GM12873 (cell line): ENCODE data around the gene PRSS3.

Experiments
- TF ChIP-seq, protein P1 (sequence below): IDR thresholded peaks from 2 replicates; pipeline ENCODE4 v1.5.1; 2012; ENCODE audit warnings: low read depth, mild to moderate bottlenecking, moderate library complexity, low read length, control low read depth; ENCODE audit not compliant: insufficient read depth; ENCODE audit errors: missing control alignments

PRSS3 gene

DNA sequence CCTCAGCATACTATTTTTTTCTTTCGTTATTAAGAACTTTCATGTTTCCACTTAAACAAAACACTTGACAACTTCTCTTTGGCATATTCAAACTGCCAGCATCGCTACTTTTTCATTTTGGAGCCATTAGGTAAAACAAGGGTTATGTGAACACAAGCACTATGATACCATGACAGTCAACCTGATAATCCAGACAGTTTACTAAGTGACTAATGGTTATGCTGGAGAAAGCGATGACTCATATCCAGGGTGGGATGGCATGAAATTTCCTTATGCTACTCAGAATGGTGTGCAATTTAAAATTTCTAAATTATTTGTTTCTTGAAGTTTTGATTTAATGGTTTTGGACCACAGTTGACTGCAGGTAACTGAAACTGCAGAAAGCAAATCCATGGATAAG is 29.9 kb upstream of the PRSS3 start:
- TF ChIP-seq, protein P1, sequence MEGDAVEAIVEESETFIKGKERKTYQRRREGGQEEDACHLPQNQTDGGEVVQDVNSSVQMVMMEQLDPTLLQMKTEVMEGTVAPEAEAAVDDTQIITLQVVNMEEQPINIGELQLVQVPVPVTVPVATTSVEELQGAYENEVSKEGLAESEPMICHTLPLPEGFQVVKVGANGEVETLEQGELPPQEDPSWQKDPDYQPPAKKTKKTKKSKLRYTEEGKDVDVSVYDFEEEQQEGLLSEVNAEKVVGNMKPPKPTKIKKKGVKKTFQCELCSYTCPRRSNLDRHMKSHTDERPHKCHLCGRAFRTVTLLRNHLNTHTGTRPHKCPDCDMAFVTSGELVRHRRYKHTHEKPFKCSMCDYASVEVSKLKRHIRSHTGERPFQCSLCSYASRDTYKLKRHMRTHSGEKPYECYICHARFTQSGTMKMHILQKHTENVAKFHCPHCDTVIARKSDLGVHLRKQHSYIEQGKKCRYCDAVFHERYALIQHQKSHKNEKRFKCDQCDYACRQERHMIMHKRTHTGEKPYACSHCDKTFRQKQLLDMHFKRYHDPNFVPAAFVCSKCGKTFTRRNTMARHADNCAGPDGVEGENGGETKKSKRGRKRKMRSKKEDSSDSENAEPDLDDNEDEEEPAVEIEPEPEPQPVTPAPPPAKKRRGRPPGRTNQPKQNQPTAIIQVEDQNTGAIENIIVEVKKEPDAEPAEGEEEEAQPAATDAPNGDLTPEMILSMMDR, result no peak

DNA sequence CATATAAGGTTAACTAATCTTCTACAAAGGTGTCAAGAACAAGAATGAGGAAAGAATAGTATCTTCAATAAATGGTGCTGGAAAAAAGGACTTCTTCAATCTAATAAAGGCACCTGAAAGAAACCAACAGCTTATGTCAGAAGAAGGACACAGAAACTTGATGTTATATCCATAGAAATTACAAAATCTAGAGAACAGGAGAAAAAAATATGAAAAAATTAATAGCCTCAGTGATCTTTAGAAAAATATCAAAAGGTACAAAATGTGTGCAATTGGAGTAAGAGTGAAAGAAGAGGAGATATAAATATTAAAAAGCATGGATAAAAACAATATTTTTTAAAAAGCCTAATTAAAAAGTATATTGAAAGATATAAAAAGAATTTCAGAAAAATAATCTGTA is 18.8 kb upstream of the PRSS3 start:
- TF ChIP-seq, protein P1, result no peak

DNA sequence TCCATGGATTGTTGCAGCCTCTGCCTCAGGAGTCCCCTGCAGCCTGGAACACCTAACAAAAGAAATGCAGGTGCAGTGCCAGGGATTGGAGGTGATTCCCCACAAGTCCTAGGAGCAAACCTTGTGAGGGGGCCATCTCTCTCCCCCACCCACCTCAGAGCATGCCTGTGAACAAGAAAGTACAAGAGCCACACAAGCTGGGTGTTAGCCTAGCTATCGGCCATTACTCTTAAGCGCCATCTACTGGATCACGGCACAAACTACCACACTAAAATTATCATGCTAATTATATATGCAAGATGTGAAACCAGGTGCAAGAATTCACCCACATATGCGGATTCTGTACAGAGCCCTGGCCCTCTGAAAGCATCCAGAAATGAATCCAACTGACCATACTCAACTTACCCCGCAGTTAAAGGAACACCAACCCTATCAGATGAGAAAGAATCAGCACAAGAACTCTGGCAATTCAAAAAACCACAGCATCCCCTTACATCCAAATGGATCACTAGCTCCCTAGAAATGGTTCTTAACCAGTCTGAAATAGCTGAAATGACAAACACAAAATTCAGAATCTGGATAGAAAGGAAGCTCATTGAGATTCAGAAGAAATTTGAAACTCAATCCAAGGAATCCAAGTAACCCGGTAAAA is 16.5 kb upstream of the PRSS3 start:
- TF ChIP-seq, protein P1, result peak; percentile 90

DNA sequence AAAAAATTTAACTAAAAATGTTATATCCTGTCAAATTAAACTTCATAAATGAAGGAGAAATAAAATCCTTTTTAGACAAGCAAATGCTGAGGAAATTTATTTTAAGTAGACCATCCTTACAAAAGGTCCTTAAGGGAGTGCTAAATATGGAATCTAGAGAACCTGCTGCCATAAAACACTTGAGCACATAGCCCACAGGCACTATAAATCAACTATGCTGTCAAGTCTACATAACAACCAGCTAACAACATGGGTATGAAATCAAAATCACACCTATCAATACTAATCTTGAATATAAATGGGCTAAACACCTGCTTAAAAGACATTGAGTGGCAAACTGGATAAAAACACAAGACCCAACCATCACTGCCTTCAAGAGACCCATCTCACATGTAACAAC is 15.1 kb upstream of the PRSS3 start:
- TF ChIP-seq, protein P1, result no peak

DNA sequence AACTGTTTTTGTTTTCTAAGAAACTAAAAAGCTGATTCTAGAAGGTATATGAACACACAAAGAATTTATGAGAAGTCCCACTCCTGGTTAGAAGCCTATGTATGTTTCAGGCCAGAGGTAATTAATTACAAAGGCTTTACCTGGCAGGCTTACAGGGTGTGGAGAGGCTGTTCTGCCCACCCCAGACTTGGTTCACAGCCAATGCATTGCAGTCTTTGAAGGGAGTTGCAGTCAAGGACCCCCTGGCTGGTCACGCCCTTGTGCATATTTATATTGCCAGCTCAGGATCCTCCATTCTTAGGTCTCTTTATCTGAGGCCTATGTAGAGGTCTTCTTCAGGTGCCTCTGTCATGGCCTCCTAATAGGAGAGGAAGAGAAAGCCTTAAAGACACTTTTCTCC is 13.6 kb upstream of the PRSS3 start:
- TF ChIP-seq, protein P1, result no peak

DNA sequence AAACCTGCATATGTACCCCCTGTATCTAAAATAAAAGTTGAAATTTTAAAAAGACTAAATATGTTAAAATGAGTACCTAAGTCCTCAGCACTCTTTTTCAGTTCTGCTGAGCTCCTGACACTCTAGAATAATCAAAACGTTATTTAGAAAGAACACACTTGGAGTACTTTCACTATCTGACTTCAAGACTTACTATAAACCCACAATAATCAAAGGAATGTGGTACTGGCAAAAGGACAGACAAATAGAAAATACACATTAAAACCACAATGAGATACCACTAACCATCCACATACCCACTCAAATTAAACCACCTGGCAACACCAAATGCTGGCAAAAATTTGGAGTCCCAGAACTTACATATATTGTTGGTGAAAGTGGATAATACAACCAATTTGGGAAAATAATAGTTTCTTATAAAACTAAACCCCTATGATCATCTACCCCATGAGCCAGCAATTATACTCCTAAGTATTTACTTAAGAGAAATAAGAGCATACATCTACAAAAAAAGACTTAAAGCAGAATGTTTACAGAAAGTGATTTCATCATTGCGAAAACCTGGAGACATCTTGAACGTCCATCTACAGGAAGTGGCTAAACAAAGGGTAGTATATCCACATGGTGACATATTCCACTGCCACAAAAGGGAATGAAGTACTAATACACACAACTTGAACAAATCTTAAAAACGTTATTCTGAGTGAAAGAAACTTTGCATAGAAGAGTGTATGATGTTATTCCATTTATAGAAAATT is 12.8 kb upstream of the PRSS3 start:
- TF ChIP-seq, protein P1, result no peak

DNA sequence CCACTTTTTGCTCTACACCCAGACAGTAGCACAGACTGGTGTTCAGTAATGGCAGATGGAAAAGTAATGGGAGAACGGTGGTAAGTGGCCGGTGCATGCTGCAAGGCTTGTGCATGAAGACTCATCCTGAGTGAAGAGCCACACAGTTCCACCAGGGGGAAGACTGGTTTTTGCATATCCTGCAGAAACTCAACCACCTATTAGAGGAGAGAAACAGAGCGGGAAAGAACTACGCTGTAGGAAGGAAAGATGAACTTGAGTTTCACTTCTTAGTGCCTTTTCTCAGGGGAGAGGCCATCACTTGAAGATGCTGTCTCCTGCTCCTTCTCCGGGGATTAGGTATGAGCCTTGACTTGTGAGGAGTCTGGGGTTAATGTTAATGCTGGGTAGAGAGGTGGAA is 9.4 kb upstream of the PRSS3 start:
- TF ChIP-seq, protein P1, result peak; percentile 32
